HepG2 (cell line): ENCODE measurements around the gene C12orf56. TPM values are rescaled to one million over a fixed set of nuclear protein-coding genes. Genes with fewer than 3 reads are reported as not detected.

Source experiments
- ATF7-NPFF ChIP-seq: sonication (generic); formaldehyde crosslinking; IDR thresholded peaks from 2 replicates; pipeline ENCODE4 v1.8.1; 2023; ENCODE audit warnings: mild to moderate bottlenecking, low read depth, missing genetic modification reagents, moderate library complexity
- BORCS8-MEF2B ChIP-seq: sonication (generic); formaldehyde crosslinking; IDR thresholded peaks from 2 replicates; pipeline ENCODE4 v1.8.0; 2022; ENCODE audit warnings: mild to moderate bottlenecking, missing genetic modification reagents
- GABPB1 ChIP-seq: IDR thresholded peaks from 2 replicates; pipeline ENCODE4 v1.6.1; 2016; ENCODE audit warnings: mild to moderate bottlenecking, missing genetic modification reagents, moderate library complexity, missing compliant biosample characterization
- HNRNPL ChIP-seq: fragments of 200-400 bp; formaldehyde crosslinking; IDR thresholded peaks from 2 replicates; pipeline ENCODE4 v1.6.1; 2017; ENCODE audit warnings: mild to moderate bottlenecking, low read depth, low read length
- MAZ ChIP-seq, 2 experiments: sonication (generic) in 1 of 2; formaldehyde crosslinking in 1 of 2; IDR thresholded peaks; 2 replicates each; pipeline versions ENCODE4 v1.5.0 to v1.6.1; 2012 to 2020; ENCODE audit warnings: low read depth in 2 of 2, mild to moderate bottlenecking in 2 of 2, borderline replicate concordance in 1 of 2, improper control_type of control experiment in 1 of 2, low read length in 1 of 2, missing genetic modification reagents in 1 of 2, moderate library complexity in 1 of 2
- NR1H2 ChIP-seq: sonication (generic); formaldehyde crosslinking; IDR thresholded peaks from 2 replicates; pipeline ENCODE4 v1.8.1; 2022; ENCODE audit warnings: low read depth, missing genetic modification reagents, borderline replicate concordance
- POLR2AphosphoS2 ChIP-seq: IDR thresholded peaks from 2 replicates; pipeline ENCODE4 v1.6.1; 2011; ENCODE audit warnings: low read depth, low read length, improper control_type of control experiment
- ZNF549 ChIP-seq: sonication (generic); formaldehyde crosslinking; IDR thresholded peaks from 2 replicates; pipeline ENCODE4 v1.5.0; 2020; ENCODE audit warnings: missing genetic modification reagents
- ZNF776 ChIP-seq: sonication (generic); formaldehyde crosslinking; IDR thresholded peaks from 2 replicates; pipeline ENCODE4 v1.4.0; 2020; ENCODE audit warnings: mild to moderate bottlenecking, missing genetic modification reagents
- ZSCAN25 ChIP-seq: sonication (generic); formaldehyde crosslinking; IDR thresholded peaks from 2 replicates; pipeline ENCODE4 v1.8.0; 2022; ENCODE audit warnings: mild to moderate bottlenecking, missing genetic modification reagents
- polyA plus RNA-seq, 8 experiments: library from polyadenylated mRNA; depleted of rRNA in 3 of 8; stranded (reverse) in 7 of 8; unstranded in 1 of 8; fragments of >200 nt; fragmentation: Illumina TruSeq in 4 of 8; extraction: Trizol in 4 of 8; gene quantifications; 2 replicates each; pipeline versions ENCODE4 v1.2.1 to v1.2.3, GENCODE V29; 2011 to 2016; ENCODE audit warnings: low read depth in 4 of 8, missing spikeins in 1 of 8, mixed read lengths in 1 of 8; ENCODE audit not compliant: insufficient read depth in 1 of 8
- total RNA-seq, 5 experiments: library from RNA; depleted of rRNA; stranded (reverse); fragments of >200 nt; fragmentation: Illumina TruSeq; extraction: Trizol; gene quantifications; 2 replicates each; pipeline ENCODE4 v1.2.3, GENCODE V29; 2016; ENCODE audit warnings: low read depth in 1 of 5
- TF ChIP-seq, protein P1 (sequence below): sonication (generic); formaldehyde crosslinking; conservative IDR thresholded peaks from 2 replicates; pipeline ENCODE4 v1.8.0; 2022; ENCODE audit warnings: missing genetic modification reagents
- TF ChIP-seq, protein P2 (sequence below): sonication (generic); formaldehyde crosslinking; IDR thresholded peaks from 2 replicates; pipeline ENCODE4 v1.5.1; 2020; ENCODE audit warnings: missing genetic modification reagents, mild to moderate bottlenecking, borderline replicate concordance
- TF ChIP-seq, protein P3 (sequence below): sonication (generic); formaldehyde crosslinking; IDR thresholded peaks from 2 replicates; pipeline ENCODE4 v1.4.0; 2020; ENCODE audit warnings: missing genetic modification reagents
- TF ChIP-seq, protein P4 (sequence below): sonication (generic); formaldehyde crosslinking; IDR thresholded peaks from 2 replicates; pipeline ENCODE4 v1.8.0; 2022; ENCODE audit warnings: missing genetic modification reagents, mild to moderate bottlenecking, borderline replicate concordance
- TF ChIP-seq, protein P5 (sequence below): sonication (generic); formaldehyde crosslinking; conservative IDR thresholded peaks from 2 replicates; pipeline ENCODE4 v1.8.0; 2022; ENCODE audit warnings: low read depth, missing genetic modification reagents

C12orf56 gene
- total and polyA plus RNA-seq, 2 of the 13 experiments (the other 11 are each of a cell fraction or from before 2014, with no cell fraction given): 0.07 TPM; not detected in 1

DNA sequence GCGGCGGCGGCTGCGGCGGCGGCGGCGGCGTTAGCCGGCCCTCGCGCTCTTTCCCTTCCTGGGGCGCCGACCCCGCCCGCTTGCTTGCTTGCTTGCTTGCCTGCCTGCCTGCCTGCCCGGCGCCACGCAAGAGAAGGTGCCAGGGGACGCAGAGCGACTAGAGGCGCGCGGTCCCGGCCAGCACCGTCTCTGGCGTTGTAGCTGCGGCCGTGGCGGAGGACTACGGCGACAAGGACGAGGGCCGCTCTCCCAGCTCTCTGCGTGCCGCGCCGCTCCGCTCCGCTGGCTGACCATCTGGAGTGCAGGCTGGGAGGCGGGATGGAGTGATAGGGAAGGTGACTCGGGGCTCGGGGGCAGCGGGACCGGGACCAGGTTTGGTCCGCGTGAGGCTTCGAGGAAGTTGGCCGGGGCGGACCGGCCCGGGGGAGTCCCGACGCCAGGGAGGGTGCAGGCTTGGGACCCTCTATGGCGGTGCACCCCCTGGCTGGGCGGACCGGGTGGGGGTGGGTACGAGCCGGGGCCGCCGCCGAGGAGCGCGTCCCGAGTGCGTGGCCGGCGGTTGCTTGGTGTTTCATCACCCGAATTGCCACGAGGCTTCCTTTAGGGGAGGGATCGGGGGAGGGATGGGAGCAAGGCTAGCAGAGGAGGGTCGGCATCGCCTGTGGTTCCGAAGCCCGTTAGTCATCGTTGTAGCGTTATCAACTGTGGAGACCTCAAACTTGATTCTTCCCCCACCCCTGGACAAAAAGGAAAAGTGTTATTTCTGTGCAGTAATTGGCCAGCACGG, 14.1 kb upstream of the C12orf56 start (continued):
- TF ChIP-seq, protein P1, sequence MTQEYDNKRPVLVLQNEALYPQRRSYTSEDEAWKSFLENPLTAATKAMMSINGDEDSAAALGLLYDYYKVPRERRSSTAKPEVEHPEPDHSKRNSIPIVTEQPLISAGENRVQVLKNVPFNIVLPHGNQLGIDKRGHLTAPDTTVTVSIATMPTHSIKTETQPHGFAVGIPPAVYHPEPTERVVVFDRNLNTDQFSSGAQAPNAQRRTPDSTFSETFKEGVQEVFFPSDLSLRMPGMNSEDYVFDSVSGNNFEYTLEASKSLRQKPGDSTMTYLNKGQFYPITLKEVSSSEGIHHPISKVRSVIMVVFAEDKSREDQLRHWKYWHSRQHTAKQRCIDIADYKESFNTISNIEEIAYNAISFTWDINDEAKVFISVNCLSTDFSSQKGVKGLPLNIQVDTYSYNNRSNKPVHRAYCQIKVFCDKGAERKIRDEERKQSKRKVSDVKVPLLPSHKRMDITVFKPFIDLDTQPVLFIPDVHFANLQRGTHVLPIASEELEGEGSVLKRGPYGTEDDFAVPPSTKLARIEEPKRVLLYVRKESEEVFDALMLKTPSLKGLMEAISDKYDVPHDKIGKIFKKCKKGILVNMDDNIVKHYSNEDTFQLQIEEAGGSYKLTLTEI: no peak
- no peak for TF ChIP-seq ZNF549
- TF ChIP-seq ATF7-NPFF (CRISPR knock-in tag): peak; percentile 47
- TF ChIP-seq, protein P2, sequence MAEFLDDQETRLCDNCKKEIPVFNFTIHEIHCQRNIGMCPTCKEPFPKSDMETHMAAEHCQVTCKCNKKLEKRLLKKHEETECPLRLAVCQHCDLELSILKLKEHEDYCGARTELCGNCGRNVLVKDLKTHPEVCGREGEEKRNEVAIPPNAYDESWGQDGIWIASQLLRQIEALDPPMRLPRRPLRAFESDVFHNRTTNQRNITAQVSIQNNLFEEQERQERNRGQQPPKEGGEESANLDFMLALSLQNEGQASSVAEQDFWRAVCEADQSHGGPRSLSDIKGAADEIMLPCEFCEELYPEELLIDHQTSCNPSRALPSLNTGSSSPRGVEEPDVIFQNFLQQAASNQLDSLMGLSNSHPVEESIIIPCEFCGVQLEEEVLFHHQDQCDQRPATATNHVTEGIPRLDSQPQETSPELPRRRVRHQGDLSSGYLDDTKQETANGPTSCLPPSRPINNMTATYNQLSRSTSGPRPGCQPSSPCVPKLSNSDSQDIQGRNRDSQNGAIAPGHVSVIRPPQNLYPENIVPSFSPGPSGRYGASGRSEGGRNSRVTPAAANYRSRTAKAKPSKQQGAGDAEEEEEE (CRISPR knock-in tag): 0 out of 2 replicates have a peak, but pooled peaks have one; percentile 39
- TF ChIP-seq HNRNPL: 0 out of 2 replicates have a peak, but pooled peaks have one; percentile 32
- TF ChIP-seq BORCS8-MEF2B: peak; percentile 35; the same call in 1 of the 2 replicates
- TF ChIP-seq, protein P3, sequence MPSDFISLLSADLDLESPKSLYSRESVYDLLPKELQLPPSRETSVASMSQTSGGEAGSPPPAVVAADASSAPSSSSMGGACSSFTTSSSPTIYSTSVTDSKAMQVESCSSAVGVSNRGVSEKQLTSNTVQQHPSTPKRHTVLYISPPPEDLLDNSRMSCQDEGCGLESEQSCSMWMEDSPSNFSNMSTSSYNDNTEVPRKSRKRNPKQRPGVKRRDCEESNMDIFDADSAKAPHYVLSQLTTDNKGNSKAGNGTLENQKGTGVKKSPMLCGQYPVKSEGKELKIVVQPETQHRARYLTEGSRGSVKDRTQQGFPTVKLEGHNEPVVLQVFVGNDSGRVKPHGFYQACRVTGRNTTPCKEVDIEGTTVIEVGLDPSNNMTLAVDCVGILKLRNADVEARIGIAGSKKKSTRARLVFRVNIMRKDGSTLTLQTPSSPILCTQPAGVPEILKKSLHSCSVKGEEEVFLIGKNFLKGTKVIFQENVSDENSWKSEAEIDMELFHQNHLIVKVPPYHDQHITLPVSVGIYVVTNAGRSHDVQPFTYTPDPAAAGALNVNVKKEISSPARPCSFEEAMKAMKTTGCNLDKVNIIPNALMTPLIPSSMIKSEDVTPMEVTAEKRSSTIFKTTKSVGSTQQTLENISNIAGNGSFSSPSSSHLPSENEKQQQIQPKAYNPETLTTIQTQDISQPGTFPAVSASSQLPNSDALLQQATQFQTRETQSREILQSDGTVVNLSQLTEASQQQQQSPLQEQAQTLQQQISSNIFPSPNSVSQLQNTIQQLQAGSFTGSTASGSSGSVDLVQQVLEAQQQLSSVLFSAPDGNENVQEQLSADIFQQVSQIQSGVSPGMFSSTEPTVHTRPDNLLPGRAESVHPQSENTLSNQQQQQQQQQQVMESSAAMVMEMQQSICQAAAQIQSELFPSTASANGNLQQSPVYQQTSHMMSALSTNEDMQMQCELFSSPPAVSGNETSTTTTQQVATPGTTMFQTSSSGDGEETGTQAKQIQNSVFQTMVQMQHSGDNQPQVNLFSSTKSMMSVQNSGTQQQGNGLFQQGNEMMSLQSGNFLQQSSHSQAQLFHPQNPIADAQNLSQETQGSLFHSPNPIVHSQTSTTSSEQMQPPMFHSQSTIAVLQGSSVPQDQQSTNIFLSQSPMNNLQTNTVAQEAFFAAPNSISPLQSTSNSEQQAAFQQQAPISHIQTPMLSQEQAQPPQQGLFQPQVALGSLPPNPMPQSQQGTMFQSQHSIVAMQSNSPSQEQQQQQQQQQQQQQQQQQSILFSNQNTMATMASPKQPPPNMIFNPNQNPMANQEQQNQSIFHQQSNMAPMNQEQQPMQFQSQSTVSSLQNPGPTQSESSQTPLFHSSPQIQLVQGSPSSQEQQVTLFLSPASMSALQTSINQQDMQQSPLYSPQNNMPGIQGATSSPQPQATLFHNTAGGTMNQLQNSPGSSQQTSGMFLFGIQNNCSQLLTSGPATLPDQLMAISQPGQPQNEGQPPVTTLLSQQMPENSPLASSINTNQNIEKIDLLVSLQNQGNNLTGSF (CRISPR knock-in tag): no peak; the same call in 1 of the 2 replicates
- TF ChIP-seq, protein P4, sequence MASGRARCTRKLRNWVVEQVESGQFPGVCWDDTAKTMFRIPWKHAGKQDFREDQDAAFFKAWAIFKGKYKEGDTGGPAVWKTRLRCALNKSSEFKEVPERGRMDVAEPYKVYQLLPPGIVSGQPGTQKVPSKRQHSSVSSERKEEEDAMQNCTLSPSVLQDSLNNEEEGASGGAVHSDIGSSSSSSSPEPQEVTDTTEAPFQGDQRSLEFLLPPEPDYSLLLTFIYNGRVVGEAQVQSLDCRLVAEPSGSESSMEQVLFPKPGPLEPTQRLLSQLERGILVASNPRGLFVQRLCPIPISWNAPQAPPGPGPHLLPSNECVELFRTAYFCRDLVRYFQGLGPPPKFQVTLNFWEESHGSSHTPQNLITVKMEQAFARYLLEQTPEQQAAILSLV (CRISPR knock-in tag): peak; percentile 87; the same call in 1 of the 2 replicates
- peak; percentile 86; the same call in 1 of the 2 replicates for TF ChIP-seq ZNF776 (CRISPR knock-in tag)
- TF ChIP-seq ZSCAN25 (CRISPR knock-in tag): peak; percentile 63; the same call in 1 of the 2 replicates
- TF ChIP-seq GABPB1 (CRISPR knock-in tag): peak; percentile 81
- peak; percentile 21; the same call in 1 of the 2 replicates for TF ChIP-seq NR1H2 (CRISPR knock-in tag)
- peak; percentile 47; the same call in 1 of the 2 replicates for TF ChIP-seq POLR2AphosphoS2
- TF ChIP-seq, protein P5, sequence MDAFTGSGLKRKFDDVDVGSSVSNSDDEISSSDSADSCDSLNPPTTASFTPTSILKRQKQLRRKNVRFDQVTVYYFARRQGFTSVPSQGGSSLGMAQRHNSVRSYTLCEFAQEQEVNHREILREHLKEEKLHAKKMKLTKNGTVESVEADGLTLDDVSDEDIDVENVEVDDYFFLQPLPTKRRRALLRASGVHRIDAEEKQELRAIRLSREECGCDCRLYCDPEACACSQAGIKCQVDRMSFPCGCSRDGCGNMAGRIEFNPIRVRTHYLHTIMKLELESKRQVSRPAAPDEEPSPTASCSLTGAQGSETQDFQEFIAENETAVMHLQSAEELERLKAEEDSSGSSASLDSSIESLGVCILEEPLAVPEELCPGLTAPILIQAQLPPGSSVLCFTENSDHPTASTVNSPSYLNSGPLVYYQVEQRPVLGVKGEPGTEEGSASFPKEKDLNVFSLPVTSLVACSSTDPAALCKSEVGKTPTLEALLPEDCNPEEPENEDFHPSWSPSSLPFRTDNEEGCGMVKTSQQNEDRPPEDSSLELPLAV (CRISPR knock-in tag): 0 out of 2 replicates have a peak, but pooled peaks have one; percentile 69
- peak; percentile 63; the same call in 1 of the 2 replicates for TF ChIP-seq MAZ (IDR thresholded peaks at IDR 0.05; ENCODE audit: borderline replicate concordance, low read depth, low read length)
- peak; percentile 63; the same call in 1 of the 2 replicates for TF ChIP-seq MAZ (CRISPR knock-in tag; IDR thresholded peaks at IDR 0.05; ENCODE audit: low read depth)
